Effector CD8-positive, alpha-beta T cell (primary cell): Measurements from ENCODE around the gene STX12.
"Not testable (repeated sequence)": the region's sequence is repeated elsewhere in the genome, so short reads cannot be mapped to it uniquely, and the experiment has no call there.

Source experiments
- DNase-seq: peaks from one replicate; lab custom pipeline; 2025; lab: John Stamatoyannopoulos, UW

STX12 gene

DNA sequence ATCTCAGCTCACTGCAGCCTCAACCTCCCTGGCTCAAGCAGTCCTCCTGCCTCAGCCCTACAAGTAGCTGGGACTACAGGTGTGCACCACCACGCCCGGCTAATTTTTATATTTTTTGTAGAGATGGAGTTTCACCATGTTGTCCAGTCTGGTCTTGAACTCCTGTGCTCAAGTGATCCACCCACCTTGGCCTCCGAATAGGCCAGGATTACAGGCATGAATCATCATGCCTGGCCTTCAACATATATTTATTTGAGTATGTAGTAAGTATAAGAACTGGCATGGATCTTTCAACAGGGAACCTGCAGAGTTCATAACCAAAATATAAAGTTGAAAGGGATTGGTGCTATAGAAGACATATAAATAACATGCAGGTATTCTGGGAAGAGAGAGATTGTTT, 2.3 kb downstream of the STX12 start:
- DNase-seq = not testable (repeated sequence)

DNA sequence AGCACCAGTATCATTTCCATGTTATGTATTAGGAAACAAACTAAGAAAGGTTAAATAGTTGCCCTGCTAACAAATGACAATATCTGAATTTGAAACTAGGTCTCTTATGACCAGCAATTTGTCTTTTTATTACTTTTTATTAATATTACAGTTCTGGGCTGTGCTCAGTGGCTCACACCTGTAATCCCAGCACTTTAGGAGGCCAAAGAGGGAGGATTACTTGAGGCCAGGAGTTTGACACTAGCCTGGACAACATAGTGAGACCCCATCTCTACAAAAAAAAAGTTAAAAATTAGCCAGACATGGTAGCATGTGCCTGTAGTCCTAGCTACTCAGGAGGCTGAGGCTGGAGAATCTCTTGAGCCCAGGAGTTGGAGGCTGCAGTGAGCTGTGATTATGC, 3.3 kb downstream of the STX12 start:
- not testable (repeated sequence) for DNase-seq

DNA sequence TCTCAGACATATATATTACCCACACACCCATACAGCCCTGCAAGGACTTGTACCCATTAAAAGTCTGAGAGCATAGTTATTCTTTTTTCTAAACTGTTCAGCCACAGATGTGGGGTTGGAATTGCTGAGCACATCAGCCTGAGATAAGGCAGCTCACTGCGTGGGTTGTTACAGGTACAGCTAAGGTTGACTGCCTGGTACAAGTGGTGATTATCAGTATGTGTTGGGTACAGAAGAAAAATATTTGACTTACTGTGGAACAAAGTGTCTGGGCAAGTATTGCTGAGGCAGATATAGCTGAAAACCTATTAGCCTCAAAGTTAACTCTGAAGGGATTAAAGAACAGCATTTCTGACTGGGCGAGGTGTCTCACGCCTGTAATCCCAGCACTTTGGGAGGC, 5.0 kb downstream of the STX12 start:
- DNase-seq = no peak

GRCh38 chr1:27779122-27779521, 6.1 kb downstream of the STX12 start:
- no peak for DNase-seq

- DNase-seq = no peak
These were observed 9.9 kb downstream of the STX12 start for GRCh38 chr1:27782950-27783349.

DNA sequence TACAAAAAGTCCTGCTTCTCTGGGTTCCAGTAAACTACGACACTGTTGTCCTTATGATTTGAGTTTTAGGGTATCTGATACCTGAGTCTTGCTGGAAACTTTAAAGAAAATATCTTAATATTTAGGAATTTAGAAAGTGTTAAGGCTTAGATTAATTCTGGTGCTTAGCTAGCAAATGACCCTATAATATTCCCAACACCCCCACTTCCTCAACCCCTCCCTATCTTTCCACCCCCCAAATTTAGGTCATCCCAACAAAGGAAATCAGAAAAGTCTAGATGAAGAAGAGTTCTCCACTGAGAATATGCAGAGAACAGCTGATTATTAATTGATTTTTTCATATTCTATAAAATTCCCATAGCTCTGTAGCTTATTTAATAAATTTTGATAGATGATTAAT, 11.7 kb downstream of the STX12 start:
- DNase-seq = no peak

DNA sequence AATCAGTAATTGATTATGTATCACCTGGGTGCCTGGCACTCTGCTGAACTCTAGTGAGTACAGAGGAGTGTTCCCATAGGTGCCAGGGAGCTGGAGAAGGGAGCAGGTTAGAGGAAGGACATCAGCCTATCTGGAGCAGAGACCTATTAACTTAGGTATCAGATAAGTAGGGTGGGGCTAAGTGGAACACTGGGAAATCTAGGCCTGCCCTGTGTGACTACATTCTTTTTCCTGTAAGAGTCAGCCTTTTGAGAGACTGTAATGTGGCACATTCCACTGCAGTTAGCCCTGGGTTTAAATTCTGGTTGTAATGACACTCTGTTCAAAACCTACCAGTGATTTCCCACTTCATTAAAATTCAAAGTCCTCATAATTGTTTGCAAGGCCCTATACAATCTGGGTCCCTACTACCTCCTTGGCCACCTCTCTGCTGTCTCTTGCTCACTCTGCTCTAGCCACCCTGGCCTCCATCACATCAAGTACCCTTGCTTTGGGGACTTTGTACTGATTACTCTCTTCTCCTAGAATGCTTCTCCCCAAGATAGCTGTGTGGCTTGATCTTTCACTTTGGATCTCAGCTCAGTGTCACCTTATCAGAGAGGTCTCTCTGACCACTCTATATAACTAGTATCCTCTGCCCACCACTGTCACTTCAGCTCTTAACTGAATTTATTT, 12.9 kb downstream of the STX12 start:
- DNase-seq = no peak

DNA sequence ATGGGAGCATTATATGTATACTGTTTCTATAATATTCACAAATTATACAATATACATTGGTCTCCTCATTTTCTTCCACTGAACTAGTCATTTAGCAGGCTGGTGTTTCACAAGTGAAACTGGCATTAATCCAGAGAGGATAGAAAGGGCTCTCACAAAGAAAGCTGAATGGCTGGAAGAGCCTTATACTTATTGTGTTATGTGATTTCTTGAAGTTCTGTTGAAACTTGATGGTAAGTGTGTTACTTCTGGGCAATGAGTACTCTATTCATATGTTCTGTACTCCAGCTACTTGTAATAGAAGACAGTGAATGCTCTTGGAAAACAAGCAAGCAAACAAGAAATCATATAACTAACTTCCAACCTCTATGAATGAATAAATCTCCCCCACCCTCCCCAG, 14.9 kb downstream of the STX12 start:
- DNase-seq = no peak

GRCh38 chr1:27789540-27790041, 16.6 kb downstream of the STX12 start:
- no peak for DNase-seq

- not testable (repeated sequence) for DNase-seq
These were observed 17.3 kb downstream of the STX12 start for GRCh38 chr1:27790270-27790669.

- DNase-seq = no peak
These were observed 22.6 kb downstream of the STX12 start for GRCh38 chr1:27795601-27796000.

- no peak for DNase-seq
These were observed 31.8 kb downstream of the STX12 start for GRCh38 chr1:27804791-27805190.

DNA sequence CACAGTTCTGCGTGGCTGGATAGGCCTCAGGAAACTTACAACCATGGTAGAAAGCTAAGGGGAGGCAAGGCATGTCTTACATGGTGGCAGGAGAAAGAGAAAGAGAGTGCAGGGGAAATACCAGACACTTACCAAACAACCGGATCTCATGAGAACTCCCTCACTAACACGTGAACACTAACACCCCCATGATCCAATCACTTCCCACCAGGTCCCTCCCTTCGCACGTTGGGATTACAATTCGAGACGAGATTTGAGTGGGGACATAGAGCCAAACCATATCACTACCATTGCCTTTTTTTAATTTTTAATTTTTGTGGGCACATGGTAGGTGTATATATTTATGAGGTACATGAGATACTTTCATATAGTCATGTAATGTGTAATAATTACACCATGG, 33.7 kb downstream of the STX12 start:
- DNase-seq = no peak

DNA sequence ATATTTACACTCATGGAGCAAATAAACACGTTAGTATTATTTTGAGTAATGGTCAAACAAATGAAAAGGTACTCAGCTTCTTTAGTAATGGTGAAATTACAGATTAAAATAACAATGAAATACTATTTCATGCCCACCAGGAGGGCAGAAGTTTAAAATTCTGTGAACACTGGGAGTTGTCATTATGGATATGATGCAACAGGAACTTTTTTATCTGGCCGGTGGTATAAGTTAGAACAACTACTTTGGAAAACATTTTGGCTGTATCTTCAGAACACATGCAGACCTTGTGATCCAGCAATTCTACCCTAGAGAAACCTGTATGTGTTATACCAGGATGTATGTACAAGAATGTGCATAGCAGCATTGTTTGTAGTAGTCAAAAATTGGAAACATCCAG, 34.4 kb downstream of the STX12 start:
- no peak for DNase-seq

DNA sequence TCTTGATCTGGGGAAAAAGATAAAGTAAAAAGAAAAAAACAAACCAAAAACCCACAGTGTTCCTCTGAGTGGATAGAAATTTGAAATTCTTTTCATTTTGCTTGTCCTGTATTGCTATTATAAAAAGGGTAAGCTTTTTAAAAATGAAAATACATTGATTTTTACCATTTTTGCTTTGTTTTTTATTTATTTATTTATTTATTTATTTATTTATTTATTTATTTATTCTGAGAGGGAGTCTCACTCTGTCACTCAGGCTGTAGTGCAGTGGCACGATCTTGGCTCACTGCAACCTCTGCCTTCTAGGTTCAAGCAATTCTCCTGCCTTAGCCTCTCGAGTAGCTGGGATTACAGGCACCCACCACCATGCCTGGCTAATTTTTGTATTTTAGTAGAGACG, 35.1 kb downstream of the STX12 start:
- DNase-seq = not testable (repeated sequence)

GRCh38 chr1:27809883-27810282, 36.9 kb downstream of the STX12 start:
- no peak for DNase-seq

DNA sequence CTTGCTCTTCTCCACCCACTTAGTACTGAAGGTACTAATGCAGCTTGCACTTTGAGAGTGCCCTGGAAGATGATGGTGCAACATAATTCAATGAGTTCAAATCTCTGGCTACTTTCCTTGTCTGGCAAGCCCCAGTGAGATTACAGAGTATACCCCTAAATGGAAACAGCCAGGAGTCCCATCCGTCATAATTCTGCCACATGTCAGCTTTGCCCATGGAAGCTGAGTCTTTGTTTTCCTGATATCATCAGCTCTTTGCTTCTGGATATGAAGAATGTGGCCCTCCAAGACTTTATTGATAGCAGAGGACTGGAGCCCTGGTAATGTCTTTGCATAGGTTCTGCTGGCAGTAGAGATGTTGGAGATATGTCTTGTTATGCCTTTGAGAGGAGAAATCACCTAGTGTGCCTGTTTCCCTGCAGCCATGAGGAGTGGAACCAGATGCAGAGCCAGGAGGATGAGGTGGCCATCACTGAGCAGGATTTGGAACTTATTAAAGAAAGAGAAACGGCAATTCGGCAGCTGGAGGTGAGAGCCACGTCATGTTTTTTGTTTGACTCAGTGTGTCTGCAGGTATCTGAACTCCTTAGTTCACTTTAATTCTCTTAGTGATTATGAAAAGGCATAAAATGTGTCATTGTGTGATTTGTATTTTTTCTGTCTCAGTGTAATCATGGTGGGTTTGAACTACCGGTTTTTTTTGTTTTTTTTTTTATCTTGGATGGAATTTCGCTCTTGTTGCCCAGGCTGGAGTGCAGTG, 38.9 kb downstream of the STX12 start:
- DNase-seq = no peak

GRCh38 chr1:27816921-27817630, 44.1 kb downstream of the STX12 start:
- DNase-seq = no peak

DNA sequence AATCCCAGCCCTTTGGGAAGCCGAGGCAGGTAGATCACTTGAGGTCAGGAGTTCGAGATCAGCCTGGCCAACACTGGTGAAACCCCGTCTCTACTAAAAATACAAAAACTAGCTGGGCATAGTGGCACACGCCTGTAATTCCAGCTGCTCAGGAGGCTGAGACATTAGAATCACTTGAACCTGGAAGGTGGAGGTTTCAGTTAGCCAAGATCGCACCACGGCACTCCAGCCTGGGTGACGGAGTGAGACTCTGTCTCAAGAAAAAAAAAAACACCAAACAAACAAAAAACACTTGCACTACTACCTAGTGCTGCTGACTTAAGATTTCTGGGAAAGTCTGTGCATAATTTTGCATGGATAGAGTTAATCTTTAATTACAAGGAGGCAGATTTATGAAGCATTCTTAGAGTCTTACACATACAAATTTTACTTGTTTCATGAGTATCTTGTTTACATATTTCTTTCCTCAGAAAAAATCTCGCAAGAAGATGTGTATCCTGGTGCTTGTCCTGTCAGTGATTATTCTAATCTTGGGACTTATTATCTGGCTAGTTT, 48.8 kb downstream of the STX12 start:
- no peak for DNase-seq

- no peak for DNase-seq
These were observed 50.8 kb downstream of the STX12 start for GRCh38 chr1:27823784-27824183.

- DNase-seq = no peak
These were observed 51.4 kb downstream of the STX12 start for GRCh38 chr1:27824411-27824810.

DNA sequence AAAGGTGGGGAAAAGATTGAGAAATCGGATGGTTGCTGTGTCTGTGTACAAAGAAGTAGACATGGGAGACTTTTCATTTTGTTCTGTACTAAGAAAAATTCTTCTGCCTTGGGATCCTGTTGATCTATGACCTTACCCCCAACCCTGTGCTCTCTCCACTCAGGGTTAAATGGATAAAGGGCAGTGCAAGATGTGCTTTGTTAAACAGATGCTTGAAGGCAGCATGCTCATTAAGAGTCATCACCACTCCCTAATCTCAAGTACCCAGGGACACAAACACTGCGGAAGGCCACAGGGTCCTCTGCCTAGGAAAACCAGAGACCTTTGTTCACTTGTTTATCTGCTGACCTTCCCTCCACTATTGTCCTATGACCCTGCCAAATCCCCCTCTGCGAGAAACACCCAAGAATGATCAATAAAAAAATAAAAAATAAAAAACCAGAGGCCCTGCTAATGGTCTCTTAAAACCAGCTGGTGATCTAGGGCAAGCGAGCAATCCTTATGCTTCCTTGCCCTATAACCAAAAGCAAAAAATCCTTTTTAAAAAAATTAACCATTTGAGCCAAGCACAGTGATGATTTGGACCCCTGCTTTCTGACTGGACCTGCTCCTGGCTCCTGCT, 56.4 kb downstream of the STX12 start:
- DNase-seq = not testable (repeated sequence)
